ENCODE data around the gene DMGDH. TPM values are rescaled to one million over a fixed set of nuclear protein-coding genes. Genes with fewer than 3 reads are reported as not detected.

The DMGDH gene
- total and polyA plus RNA-seq, 2 donors (not counting 1 experiment from before 2014, with no cell fraction given): 0.47 to 0.63 TPM

DNA sequence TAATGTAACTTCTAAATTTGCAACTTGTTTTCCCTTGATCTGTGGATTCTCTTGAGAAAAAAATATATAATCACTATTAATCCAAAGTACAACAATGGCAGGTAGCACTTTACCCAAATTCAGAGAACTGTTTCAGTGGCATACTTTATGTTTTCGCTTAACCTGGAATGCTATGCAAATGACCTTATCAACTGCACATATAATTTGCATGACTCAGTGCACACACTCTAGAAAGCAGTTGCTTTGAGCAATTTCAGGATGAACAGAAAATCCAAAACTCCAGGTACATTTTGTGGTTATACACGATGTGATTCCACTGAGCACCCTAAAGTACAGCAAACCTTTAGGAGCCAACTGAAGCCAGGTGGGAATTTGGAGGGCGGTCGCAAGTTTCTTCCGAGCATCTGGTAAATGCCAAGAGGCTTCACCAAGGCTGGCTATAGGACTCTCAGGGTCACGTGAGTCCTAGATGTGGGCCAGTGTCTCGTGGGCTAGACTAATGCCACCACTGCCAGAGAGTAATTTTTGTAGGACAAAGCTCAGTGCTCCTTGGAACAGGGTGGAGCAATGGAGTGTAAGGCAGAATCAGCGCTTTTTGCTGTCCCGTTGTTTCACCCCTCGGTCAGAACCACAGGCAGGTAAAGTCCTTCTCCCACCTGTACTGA is 37.3 kb downstream of the DMGDH start:
- POLR2A ChIA-PET: no interaction called here
- H3K27ac ChIP-seq (ENCODE audit: low read length in 2 of 2): no peak overlapping the region
- 94% methylated on average over 9 of the region's 10 CpGs for WGBS (ENCODE audit: insufficient coverage)

DNA sequence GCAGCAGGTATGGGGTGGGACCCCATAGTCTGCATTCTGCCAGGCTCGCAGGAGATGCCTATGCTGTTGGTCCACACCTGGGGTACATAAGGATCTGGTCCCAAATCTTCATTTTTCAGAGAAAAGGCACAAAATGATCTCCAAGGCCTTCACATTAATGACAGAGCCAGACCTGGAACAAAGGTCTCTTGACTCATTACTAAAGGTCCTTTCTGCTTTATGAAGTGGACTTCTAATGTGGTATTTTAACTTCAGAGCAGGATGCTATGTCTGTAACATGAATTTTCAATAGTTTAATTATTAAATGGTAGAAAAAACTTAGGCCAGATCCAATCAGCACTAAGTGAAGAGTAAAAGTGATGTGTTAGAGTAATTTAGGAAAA is 38.0 kb downstream of the DMGDH start:
- Histone ChIP-seq H3K27me3 (replicated peaks in 1 of 4; ENCODE audit: control extremely low read depth in 1 of 4, control insufficient read depth in 3 of 4, insufficient read depth in 4 of 4, low read length in 3 of 4) (peaks cover 0 to 8% (median 0%) of the 10 kb centered on the region in 4 experiments), H3K36me3 (replicated peaks in 1 of 2; ENCODE audit: control extremely low read depth in 1 of 2, control insufficient read depth in 1 of 2, extremely low read depth in 1 of 2, insufficient read depth in 2 of 2, low read length in 1 of 2) (no peaks in the 10 kb centered on the region), H3K27ac (ENCODE audit: low read length in 2 of 2) (no peak overlapping the region), H3K9ac (ENCODE audit: low read length) (no peak overlapping the region), H3K4me2 (replicated peaks; ENCODE audit: low read depth, low read length, poor library complexity, severe bottlenecking) (no peak overlapping the region), H3K4me3 (ENCODE audit: control extremely low read depth in 1 of 5, extremely low read depth in 1 of 5, insufficient read depth in 1 of 5, low read depth in 2 of 5, low read length in 4 of 5) (no peak overlapping the region), H3K9me3 (ENCODE audit: control extremely low read depth in 1 of 3, control insufficient read depth in 2 of 3, insufficient read depth in 1 of 3, low read length in 2 of 3) (no peaks in the 10 kb centered on the region), H3K4me1 (ENCODE audit: control insufficient read depth in 2 of 2, insufficient read depth in 2 of 2, low read length in 2 of 2) (no peaks in the 10 kb centered on the region), H3K79me2 (ENCODE audit: control insufficient read depth, insufficient read depth, low read length) (no peaks in the 10 kb centered on the region), H4K20me1 (ENCODE audit: control insufficient read depth, insufficient read depth, low read length, poor library complexity, severe bottlenecking) (no peaks in the 10 kb centered on the region), H2AFZ (ENCODE audit: insufficient read depth, low read depth, low read length, poor library complexity, severe bottlenecking) (no peak overlapping the region)
- peaks cover 15% of the 10 kb centered on the region for H3K27me3 Mint-ChIP-seq
- CTCF ChIA-PET: no interaction called here
- H3K9me3 Mint-ChIP-seq (ENCODE audit: insufficient read depth): no peaks in the 10 kb centered on the region
- no peak overlapping the region for H3K27ac Mint-ChIP-seq
- ATAC-seq (ENCODE audit: low read depth) (no peak), DNase-seq (no peak)
- no peak overlapping the region for H3K4me3 Mint-ChIP-seq
- intact Hi-C loops (cut with micrococcal nuclease): no loop called here
- WGBS (ENCODE audit: insufficient coverage): 100% methylated on average over 1 of the region's 1 CpG
- POLR2A ChIA-PET: no interaction called here
- no peaks in the 10 kb centered on the region for H3K4me1 Mint-ChIP-seq
- TF ChIP-seq, protein P1, sequence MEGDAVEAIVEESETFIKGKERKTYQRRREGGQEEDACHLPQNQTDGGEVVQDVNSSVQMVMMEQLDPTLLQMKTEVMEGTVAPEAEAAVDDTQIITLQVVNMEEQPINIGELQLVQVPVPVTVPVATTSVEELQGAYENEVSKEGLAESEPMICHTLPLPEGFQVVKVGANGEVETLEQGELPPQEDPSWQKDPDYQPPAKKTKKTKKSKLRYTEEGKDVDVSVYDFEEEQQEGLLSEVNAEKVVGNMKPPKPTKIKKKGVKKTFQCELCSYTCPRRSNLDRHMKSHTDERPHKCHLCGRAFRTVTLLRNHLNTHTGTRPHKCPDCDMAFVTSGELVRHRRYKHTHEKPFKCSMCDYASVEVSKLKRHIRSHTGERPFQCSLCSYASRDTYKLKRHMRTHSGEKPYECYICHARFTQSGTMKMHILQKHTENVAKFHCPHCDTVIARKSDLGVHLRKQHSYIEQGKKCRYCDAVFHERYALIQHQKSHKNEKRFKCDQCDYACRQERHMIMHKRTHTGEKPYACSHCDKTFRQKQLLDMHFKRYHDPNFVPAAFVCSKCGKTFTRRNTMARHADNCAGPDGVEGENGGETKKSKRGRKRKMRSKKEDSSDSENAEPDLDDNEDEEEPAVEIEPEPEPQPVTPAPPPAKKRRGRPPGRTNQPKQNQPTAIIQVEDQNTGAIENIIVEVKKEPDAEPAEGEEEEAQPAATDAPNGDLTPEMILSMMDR (IDR thresholded peaks at IDR 0.05): no peak
- TF ChIP-seq EZH2 (IDR thresholded peaks at IDR 0.05; ENCODE audit: borderline replicate concordance, insufficient read depth, low read depth, low read length, poor library complexity, severe bottlenecking): no peak

More for the DNA sequence above, 37.3 kb downstream of the DMGDH start:
- no peaks in the 10 kb centered on the region for H3K9me3 Mint-ChIP-seq (ENCODE audit: insufficient read depth)
- no peak overlapping the region for H3K27ac Mint-ChIP-seq
- TF ChIP-seq, protein P1 (IDR thresholded peaks at IDR 0.05): no peak
- TF ChIP-seq EZH2 (IDR thresholded peaks at IDR 0.05; ENCODE audit: borderline replicate concordance, insufficient read depth, low read depth, low read length, poor library complexity, severe bottlenecking): no peak
- Histone ChIP-seq H3K36me3 (replicated peaks in 1 of 2; ENCODE audit: control extremely low read depth in 1 of 2, control insufficient read depth in 1 of 2, extremely low read depth in 1 of 2, insufficient read depth in 2 of 2, low read length in 1 of 2) (no peaks in the 10 kb centered on the region), H3K9me3 (ENCODE audit: control extremely low read depth in 1 of 3, control insufficient read depth in 2 of 3, insufficient read depth in 1 of 3, low read length in 2 of 3) (peaks cover 0 to 5% (median 3%) of the 10 kb centered on the region in 3 donors), H3K4me1 (ENCODE audit: control insufficient read depth in 2 of 2, insufficient read depth in 2 of 2, low read length in 2 of 2) (no peaks in the 10 kb centered on the region), H4K20me1 (ENCODE audit: control insufficient read depth, insufficient read depth, low read length, poor library complexity, severe bottlenecking) (no peaks in the 10 kb centered on the region), H3K27me3 (replicated peaks in 1 of 4; ENCODE audit: control extremely low read depth in 1 of 4, control insufficient read depth in 3 of 4, insufficient read depth in 4 of 4, low read length in 3 of 4) (peaks cover 0 to 4% (median 0%) of the 10 kb centered on the region in 4 experiments), H3K4me3 (ENCODE audit: control extremely low read depth in 1 of 5, extremely low read depth in 1 of 5, insufficient read depth in 1 of 5, low read depth in 2 of 5, low read length in 4 of 5) (no peak overlapping the region), H2AFZ (ENCODE audit: insufficient read depth, low read depth, low read length, poor library complexity, severe bottlenecking) (no peak overlapping the region), H3K9ac (ENCODE audit: low read length) (no peak overlapping the region), H3K79me2 (ENCODE audit: control insufficient read depth, insufficient read depth, low read length) (no peaks in the 10 kb centered on the region), H3K4me2 (replicated peaks; ENCODE audit: low read depth, low read length, poor library complexity, severe bottlenecking) (no peak overlapping the region)
- H3K4me3 Mint-ChIP-seq: no peak overlapping the region
- ATAC-seq (ENCODE audit: low read depth) (no peak), DNase-seq (no peak)
- H3K27me3 Mint-ChIP-seq: peaks cover 11% of the 10 kb centered on the region
- CTCF ChIA-PET: no interaction called here
- no peaks in the 10 kb centered on the region for H3K4me1 Mint-ChIP-seq
- intact Hi-C loops (cut with micrococcal nuclease): no loop called here
